ENCODE results near the gene XYLT1. TPM values are rescaled to one million over a fixed set of nuclear protein-coding genes. Genes with fewer than 3 reads are reported as not detected.

The XYLT1 gene
- polyA plus RNA-seq, 2 donors: 3.0 TPM

- peak overlapping the region; percentile 38 to 61 for H3K27ac ChIP-seq (ENCODE audit: low read depth in 2 of 2, low read length in 1 of 2)
- H3K4me1 ChIP-seq (ENCODE audit: control insufficient read depth in 2 of 2, insufficient read depth in 2 of 2, low read length in 1 of 2): peaks cover 0 to 2% of the 10 kb centered on the region in 2 donors
- H3K27me3 ChIP-seq (ENCODE audit: control insufficient read depth in 1 of 2, insufficient read depth in 2 of 2, low read length in 2 of 2): no peaks in the 10 kb centered on the region
- H3K36me3 ChIP-seq (ENCODE audit: control insufficient read depth in 2 of 2, insufficient read depth in 2 of 2, low read length in 1 of 2): no peaks in the 10 kb centered on the region
- H3K9me3 ChIP-seq (ENCODE audit: control insufficient read depth in 2 of 2, insufficient read depth in 1 of 2, low read depth in 1 of 2, low read length in 1 of 2): no peaks in the 10 kb centered on the region
- 66% methylated on average over 13 to 14 of the region's 14 CpGs for WGBS, 2 donors
- H3K4me3 ChIP-seq (ENCODE audit: low read depth in 1 of 2, low read length in 2 of 2): no peak overlapping the region
Observed at GRCh38 chr16:17382949-17383863, 87.6 kb downstream of the XYLT1 start.

DNA sequence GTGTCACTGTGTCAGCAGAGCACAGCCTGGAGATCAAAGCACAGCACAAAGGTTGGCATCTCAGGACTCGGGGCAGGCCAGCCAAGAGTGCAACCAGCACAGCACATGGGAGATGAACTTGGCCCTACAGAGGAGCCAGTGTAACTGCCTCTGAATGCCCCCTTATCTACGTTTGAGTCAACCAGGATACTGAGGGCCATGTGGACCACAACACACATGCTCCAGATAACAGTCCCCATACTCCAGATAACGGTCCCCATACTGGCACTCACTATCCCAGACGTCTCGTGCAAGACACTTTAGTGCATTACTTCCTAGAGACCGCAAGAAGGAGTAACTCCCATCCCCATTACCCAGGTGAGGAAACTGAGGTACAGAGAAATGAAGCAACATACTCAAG is 88.2 kb downstream of the XYLT1 start:
- Histone ChIP-seq H3K36me3 (ENCODE audit: control insufficient read depth in 2 of 2, insufficient read depth in 2 of 2, low read length in 1 of 2) (no peaks in the 10 kb centered on the region), H3K27ac (ENCODE audit: low read depth in 2 of 2, low read length in 1 of 2) (peak overlapping the region in 1 of 2 donors; percentile 38), H3K4me3 (ENCODE audit: low read depth in 1 of 2, low read length in 2 of 2) (peak overlapping the region in 1 of 2 donors; percentile 6), H3K4me1 (ENCODE audit: control insufficient read depth in 2 of 2, insufficient read depth in 2 of 2, low read length in 1 of 2) (peaks cover 0 to 2% of the 10 kb centered on the region in 2 donors), H3K27me3 (ENCODE audit: control insufficient read depth in 1 of 2, insufficient read depth in 2 of 2, low read length in 2 of 2) (no peaks in the 10 kb centered on the region), H3K9me3 (ENCODE audit: control insufficient read depth in 2 of 2, insufficient read depth in 1 of 2, low read depth in 1 of 2, low read length in 1 of 2) (no peaks in the 10 kb centered on the region)
- 78 to 90% methylated on average over 6 of the region's 6 CpGs for WGBS, 2 donors

- Histone ChIP-seq H3K9me3 (ENCODE audit: control insufficient read depth in 2 of 2, insufficient read depth in 1 of 2, low read depth in 1 of 2, low read length in 1 of 2) (no peaks in the 10 kb centered on the region), H3K27me3 (ENCODE audit: control insufficient read depth in 1 of 2, insufficient read depth in 2 of 2, low read length in 2 of 2) (no peaks in the 10 kb centered on the region), H3K36me3 (ENCODE audit: control insufficient read depth in 2 of 2, insufficient read depth in 2 of 2, low read length in 1 of 2) (no peaks in the 10 kb centered on the region), H3K4me1 (ENCODE audit: control insufficient read depth in 2 of 2, insufficient read depth in 2 of 2, low read length in 1 of 2) (peaks cover 0 to 4% of the 10 kb centered on the region in 2 donors), H3K27ac (ENCODE audit: low read depth in 2 of 2, low read length in 1 of 2) (no peak overlapping the region), H3K4me3 (ENCODE audit: low read depth in 1 of 2, low read length in 2 of 2) (no peak overlapping the region)
- 56 to 100% methylated on average over 1 of the region's 1 CpG for WGBS, 2 donors
Observed at GRCh38 chr16:17381784-17382183, 89.0 kb downstream of the XYLT1 start.

DNA sequence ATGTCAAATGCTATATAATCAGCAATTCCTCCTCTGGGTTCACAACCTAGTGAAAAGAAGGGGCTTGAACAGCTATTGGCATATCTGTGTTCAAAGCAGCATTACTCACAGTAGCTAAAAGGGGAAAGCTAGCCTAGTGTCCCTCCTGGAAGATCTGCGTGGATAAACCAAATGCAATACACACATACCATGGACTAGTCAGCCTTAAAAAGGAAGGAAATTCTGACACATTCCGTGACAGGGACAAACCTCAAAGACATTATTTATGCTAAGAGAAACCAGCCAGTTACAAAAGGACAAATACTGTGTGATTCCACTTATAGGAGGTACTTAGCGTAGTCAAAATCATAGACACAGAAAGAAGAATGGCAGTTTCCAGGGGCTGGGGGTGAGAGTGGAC is 90.1 kb downstream of the XYLT1 start:
- no peak overlapping the region for H3K27ac ChIP-seq (ENCODE audit: low read depth in 2 of 2, low read length in 1 of 2)
- no peak overlapping the region for H3K4me3 ChIP-seq (ENCODE audit: low read depth in 1 of 2, low read length in 2 of 2)
- no peaks in the 10 kb centered on the region for H3K27me3 ChIP-seq (ENCODE audit: control insufficient read depth in 1 of 2, insufficient read depth in 2 of 2, low read length in 2 of 2)
- H3K9me3 ChIP-seq (ENCODE audit: control insufficient read depth in 2 of 2, insufficient read depth in 1 of 2, low read depth in 1 of 2, low read length in 1 of 2): no peaks in the 10 kb centered on the region
- no peaks in the 10 kb centered on the region for H3K36me3 ChIP-seq (ENCODE audit: control insufficient read depth in 2 of 2, insufficient read depth in 2 of 2, low read length in 1 of 2)
- 72 to 73% methylated on average over 3 of the region's 3 CpGs for WGBS, 2 donors
- peaks cover 2 to 4% of the 10 kb centered on the region in 2 donors for H3K4me1 ChIP-seq (ENCODE audit: control insufficient read depth in 2 of 2, insufficient read depth in 2 of 2, low read length in 1 of 2)

- 43 to 48% methylated on average over 7 of the region's 7 CpGs for WGBS, 2 donors
- Histone ChIP-seq H3K4me1 (ENCODE audit: control insufficient read depth in 2 of 2, insufficient read depth in 2 of 2, low read length in 1 of 2) (peaks cover 4% of the 10 kb centered on the region in 2 donors), H3K4me3 (ENCODE audit: low read depth in 1 of 2, low read length in 2 of 2) (no peak overlapping the region), H3K27me3 (ENCODE audit: control insufficient read depth in 1 of 2, insufficient read depth in 2 of 2, low read length in 2 of 2) (no peaks in the 10 kb centered on the region), H3K36me3 (ENCODE audit: control insufficient read depth in 2 of 2, insufficient read depth in 2 of 2, low read length in 1 of 2) (no peaks in the 10 kb centered on the region), H3K27ac (ENCODE audit: low read depth in 2 of 2, low read length in 1 of 2) (peak overlapping the region; percentile 30 to 76), H3K9me3 (ENCODE audit: control insufficient read depth in 2 of 2, insufficient read depth in 1 of 2, low read depth in 1 of 2, low read length in 1 of 2) (no peaks in the 10 kb centered on the region)
Observed at GRCh38 chr16:17379121-17379571, 91.6 kb downstream of the XYLT1 start.

GRCh38 chr16:17377360-17378324 is 93.1 kb downstream of the XYLT1 start:
- WGBS, 2 donors: 52 to 54% methylated on average over 11 of the region's 11 CpGs
- Histone ChIP-seq H3K4me3 (ENCODE audit: low read depth in 1 of 2, low read length in 2 of 2) (no peak overlapping the region), H3K9me3 (ENCODE audit: control insufficient read depth in 2 of 2, insufficient read depth in 1 of 2, low read depth in 1 of 2, low read length in 1 of 2) (no peaks in the 10 kb centered on the region), H3K27me3 (ENCODE audit: control insufficient read depth in 1 of 2, insufficient read depth in 2 of 2, low read length in 2 of 2) (no peaks in the 10 kb centered on the region), H3K4me1 (ENCODE audit: control insufficient read depth in 2 of 2, insufficient read depth in 2 of 2, low read length in 1 of 2) (peaks cover 4% of the 10 kb centered on the region in 2 donors), H3K36me3 (ENCODE audit: control insufficient read depth in 2 of 2, insufficient read depth in 2 of 2, low read length in 1 of 2) (no peaks in the 10 kb centered on the region), H3K27ac (ENCODE audit: low read depth in 2 of 2, low read length in 1 of 2) (peak overlapping the region; percentile 26 to 58)

DNA sequence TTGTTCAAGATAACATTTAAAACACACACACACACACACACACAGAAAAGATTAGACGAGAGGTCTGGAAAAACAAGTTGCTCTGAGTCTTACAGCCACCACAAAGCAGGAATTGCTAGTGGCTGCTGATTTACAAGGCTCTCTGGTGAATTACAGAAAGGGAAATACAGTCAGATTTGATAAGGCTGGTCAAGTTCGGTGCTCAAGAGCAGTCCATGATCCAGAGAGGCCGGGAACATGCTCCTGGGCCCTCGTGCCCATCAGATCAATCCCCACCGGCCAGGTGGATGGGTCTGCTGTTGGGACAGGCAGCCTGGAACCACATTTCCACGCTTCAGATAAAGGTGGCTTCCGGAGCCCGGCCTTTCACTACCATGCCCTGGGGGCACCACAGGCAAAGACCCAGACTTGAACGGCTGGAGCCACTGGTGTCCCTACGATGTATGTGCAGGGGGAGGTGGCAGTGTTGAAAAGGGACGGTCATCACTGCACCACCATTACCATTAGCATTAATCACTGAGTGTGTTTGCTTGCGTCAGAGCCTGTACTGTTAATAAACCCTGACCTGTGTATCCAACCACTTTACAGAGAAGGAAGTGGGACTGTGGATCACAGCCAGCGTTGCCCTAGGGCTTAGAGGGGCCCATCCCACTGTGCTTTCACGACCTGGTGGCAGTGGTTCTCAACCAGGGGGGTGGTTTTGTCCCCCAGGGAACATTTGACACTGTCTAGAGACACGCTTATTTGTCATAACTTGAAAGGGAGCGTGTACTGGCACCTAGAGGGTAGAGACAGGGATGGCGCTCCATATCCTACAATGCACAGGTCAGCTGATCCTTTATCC is 95.1 kb downstream of the XYLT1 start:
- 64 to 71% methylated on average over 17 of the region's 17 CpGs for WGBS, 2 donors
- H3K36me3 ChIP-seq (ENCODE audit: control insufficient read depth in 2 of 2, insufficient read depth in 2 of 2, low read length in 1 of 2): no peaks in the 10 kb centered on the region
- peak overlapping the region; percentile 21 to 79 for H3K27ac ChIP-seq (ENCODE audit: low read depth in 2 of 2, low read length in 1 of 2)
- H3K9me3 ChIP-seq (ENCODE audit: control insufficient read depth in 2 of 2, insufficient read depth in 1 of 2, low read depth in 1 of 2, low read length in 1 of 2): no peaks in the 10 kb centered on the region
- no peaks in the 10 kb centered on the region for H3K27me3 ChIP-seq (ENCODE audit: control insufficient read depth in 1 of 2, insufficient read depth in 2 of 2, low read length in 2 of 2)
- no peak overlapping the region for H3K4me3 ChIP-seq (ENCODE audit: low read depth in 1 of 2, low read length in 2 of 2)
- H3K4me1 ChIP-seq (ENCODE audit: control insufficient read depth in 2 of 2, insufficient read depth in 2 of 2, low read length in 1 of 2): peaks cover 4% of the 10 kb centered on the region in 2 donors

- H3K27me3 ChIP-seq (ENCODE audit: control insufficient read depth in 1 of 2, insufficient read depth in 2 of 2, low read length in 2 of 2): no peaks in the 10 kb centered on the region
- peaks cover 4 to 9% of the 10 kb centered on the region in 2 donors for H3K4me1 ChIP-seq (ENCODE audit: control insufficient read depth in 2 of 2, insufficient read depth in 2 of 2, low read length in 1 of 2)
- H3K4me3 ChIP-seq (ENCODE audit: low read depth in 1 of 2, low read length in 2 of 2): no peak overlapping the region
- 90 to 93% methylated on average over 3 of the region's 3 CpGs for WGBS, 2 donors
- no peaks in the 10 kb centered on the region for H3K36me3 ChIP-seq (ENCODE audit: control insufficient read depth in 2 of 2, insufficient read depth in 2 of 2, low read length in 1 of 2)
- no peak overlapping the region for H3K27ac ChIP-seq (ENCODE audit: low read depth in 2 of 2, low read length in 1 of 2)
- no peaks in the 10 kb centered on the region for H3K9me3 ChIP-seq (ENCODE audit: control insufficient read depth in 2 of 2, insufficient read depth in 1 of 2, low read depth in 1 of 2, low read length in 1 of 2)
Observed at GRCh38 chr16:17374668-17375255, 96.0 kb downstream of the XYLT1 start.

Measured in esophagus (tissue), 2 donors.